Measurements from ENCODE around the gene CCDC192.

The CCDC192 gene

DNA sequence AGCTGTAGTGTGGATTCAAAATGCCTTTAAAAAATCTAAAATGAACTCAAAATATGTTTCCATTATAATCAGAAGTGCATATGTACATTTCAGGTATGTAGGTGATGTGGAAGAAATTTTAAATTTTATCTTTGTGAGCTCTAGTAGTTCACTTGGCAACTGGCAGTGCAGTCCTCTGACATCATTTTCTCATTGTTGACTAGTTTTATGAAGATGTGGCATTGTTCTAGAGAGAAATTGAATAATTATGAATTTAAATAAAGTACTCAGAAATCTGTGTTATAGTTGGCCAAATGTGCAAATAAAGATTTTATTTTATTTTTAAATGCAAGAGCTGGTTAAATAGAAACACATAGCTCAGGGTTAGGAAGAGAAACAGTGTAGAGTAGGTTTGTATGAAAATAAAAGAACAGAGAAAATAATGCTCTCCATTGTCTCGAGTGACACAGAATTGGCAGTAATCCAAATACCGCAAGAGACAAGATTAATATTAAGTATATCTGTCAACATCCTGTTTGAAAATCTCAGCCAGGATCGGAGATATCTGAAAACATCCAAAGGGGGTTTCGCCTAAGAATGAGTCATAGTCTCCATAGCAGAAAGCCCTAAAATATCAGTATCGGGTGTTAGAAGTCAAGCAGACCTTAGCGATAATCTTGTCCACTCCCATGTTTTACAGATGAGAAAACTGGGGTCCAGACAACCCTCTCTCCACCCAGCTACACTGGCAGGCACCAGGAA lies 189.4 kb downstream of the CCDC192 start:
- peak; percentile 64 for DNase-seq

DNA sequence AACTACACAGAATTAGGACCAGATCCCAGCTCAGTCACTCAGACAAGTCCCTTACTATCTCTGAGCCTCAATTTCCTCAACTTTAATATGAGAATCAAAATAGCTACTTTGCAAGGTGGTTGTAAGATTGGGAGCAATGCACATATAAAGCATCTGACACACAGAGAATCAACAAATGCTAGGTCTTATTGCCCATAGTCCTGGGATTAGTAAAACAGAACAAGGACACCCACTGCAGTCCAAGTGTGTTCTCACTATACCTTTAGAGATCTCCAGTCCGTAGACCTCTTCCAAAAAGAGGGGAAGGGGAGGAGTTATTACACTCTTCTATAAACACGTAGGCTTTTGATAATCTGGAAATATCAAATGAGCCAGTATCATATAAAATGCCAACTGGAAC lies 190.0 kb downstream of the CCDC192 start:
- no peak for DNase-seq

DNA sequence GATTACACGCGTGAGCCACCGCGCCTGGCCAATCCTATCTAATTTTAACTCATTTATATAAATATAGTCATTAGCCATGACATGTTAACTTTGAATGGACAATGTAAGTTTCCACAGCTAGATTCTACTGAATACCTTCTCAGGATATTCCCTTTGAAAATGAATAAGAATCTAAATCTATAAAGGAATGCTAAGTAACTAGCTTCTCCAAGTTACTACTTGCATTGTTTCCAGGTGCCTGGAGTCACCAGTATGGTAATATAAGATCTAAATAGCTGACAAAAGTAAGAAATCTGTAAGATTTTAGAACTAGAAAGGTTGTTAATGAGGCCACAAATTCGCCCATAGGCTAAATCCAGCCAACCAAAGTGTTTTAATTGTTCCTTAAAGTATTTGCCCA lies 191.3 kb downstream of the CCDC192 start:
- no peak for DNase-seq

DNA sequence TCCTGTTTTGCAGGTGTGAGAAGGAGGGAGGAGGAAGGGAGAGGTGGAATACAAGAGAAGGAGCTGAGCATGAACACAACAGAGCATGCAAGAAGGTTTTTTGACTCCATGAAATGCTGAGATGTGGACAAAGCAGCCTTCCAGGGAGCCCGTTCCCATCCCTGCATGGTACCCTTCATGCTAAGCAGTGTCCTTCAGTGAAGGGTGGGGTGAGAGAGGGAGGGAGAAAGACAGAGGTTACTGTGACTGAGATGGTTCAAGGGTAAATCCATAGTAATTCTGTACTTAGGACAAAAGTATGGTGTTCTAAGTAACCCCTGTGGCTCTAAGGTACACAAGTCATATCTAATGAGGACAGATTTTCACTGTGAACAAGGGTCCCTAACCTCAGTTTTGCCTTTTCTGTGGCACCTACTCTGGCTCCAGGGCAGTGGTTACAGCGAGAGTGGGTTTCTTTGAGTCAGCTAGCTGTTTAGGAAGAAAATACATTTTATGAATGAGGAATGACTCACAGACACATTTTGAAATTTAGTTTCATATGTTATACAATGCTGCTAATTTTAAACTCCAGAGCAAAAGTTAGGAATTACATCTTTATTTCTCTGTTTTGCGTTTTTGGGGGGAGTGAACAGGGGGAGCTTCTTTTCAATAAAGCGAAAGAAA lies 195.5 kb downstream of the CCDC192 start:
- DNase-seq, result no peak

DNA sequence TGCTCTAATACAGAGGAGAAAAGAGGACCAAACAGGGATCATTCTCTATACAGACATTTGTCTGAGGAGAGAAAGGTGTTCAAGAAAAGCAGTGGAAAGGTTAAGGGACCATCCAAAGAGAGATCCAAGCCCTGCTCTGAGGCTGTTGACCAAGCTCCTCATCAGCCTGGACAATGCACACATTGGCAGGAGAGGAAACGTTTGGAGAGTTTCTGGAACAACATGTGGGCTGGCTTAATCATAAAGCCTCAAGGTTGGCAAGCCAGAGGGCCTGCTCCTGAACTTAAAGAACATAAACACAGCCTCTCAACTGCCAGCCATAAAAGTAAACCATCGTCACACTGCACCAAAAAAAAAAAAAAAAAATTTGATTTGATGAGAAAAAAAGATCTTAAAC lies 196.0 kb downstream of the CCDC192 start:
- no peak for DNase-seq

DNA sequence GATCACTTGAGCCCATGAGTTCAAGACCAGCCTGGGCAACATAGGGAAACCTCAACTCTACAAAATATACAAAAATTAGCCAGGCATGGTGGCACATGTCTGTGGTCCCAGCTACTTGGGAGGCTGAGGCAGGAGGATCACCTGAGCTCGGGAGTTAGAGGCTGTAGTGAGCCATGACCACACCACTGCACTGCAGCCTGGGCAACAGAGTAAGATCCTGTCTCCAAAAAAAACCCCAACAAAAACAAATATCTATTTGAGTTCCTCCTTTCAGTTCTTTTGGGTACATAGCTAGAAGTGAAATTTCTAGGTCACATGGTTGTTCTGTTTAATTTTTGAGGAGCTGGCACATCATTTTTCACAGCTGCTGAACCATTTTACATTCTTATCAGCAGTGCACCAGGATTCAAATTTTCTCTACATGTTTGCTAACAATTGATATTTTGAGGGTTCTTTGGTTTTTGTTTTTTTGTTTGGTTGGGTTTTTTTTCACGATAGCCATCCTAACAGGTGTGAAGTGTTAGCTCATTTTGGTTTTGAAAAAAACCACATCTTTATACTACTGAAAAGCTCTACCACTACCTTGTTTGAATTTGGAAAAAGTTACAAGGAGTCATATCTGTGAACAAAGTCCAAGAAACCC lies 203.5 kb downstream of the CCDC192 start:
- no peak for DNase-seq

DNA sequence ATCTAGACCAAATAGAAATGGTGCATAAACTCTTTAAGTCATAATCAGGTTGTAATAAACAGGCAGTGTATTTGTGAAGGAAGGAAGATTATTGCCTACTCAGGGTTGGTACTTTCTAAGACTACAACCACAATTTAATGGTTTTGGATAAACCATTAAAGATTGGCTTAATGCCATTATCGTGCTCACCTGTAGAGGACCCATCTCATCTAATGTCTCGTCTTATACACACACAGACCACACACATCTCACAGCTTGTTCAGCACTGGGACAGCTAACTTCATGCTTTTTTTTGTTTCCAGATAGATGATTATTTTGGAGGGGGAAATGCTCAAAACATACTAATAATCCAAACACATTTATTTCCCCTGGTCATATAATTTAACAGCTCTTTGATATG lies 204.7 kb downstream of the CCDC192 start:
- DNase-seq, result no peak

DNA sequence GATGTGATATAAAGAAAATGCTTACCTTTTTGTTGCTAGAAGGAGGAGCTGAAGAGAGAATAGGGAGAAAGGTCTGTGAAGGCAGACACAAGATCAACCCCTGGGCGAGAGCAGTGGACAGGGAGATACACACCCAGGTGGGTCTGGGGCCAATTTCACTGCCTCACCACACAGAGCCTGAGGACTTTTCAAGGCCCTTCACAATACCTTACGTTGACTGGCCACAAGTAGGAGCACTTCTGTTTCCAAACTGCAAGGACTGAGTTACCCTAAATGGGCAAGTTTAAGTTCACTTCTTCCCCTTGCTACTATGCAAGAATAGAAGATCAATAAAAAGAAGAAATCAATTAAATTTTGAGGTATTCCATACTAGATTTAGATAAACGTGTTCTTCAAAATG lies 205.9 kb downstream of the CCDC192 start:
- DNase-seq, result no peak

DNA sequence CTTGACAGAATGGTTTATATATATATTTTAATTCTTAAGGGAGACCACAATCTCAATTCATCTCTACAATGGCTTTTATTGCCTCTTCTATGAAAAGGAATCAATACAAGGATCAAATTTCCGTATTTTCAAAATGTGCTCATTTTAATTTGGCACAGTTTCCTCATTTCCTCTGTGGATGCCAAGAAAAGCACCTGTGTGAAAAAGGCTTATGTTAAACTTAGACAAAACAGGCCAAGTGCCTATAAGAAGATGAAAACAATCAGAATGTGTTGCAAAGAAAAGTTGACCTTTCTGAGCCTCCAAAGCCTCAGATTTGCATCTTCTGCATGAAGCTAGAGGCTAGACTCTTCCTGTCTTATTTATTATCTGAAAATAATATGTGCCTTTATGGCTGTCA lies 206.6 kb downstream of the CCDC192 start:
- DNase-seq, result no peak

DNA sequence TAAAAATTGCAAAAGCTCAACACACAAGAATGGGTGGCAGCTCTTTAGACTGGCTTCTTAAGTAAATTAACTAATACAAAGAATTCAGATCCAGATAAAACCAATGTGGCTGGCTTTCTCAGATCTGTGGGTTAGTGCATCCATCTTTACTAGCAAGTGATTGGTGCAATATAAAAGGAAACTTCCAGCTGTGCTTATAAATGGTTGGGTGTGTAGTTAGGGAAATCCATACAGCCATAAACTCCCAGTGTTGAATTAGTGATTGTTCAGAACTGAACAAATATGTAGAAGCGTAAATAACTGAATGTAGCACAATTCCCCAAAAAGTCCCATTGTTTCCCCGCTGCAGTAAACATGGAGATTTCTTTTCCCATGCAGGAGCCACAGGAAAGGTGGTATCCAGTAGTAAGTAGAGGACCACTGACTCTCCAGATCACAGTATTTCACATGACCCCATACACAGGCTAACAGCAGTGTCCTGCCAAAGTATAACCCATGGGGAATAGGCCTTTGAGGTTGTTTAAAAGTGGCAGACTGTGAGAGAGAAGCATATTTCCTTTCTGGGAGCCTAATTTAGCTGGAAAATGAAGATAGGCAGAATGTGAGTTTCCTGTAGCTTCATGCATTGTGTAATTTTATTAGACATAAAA lies 207.2 kb downstream of the CCDC192 start:
- DNase-seq, result no peak

DNA sequence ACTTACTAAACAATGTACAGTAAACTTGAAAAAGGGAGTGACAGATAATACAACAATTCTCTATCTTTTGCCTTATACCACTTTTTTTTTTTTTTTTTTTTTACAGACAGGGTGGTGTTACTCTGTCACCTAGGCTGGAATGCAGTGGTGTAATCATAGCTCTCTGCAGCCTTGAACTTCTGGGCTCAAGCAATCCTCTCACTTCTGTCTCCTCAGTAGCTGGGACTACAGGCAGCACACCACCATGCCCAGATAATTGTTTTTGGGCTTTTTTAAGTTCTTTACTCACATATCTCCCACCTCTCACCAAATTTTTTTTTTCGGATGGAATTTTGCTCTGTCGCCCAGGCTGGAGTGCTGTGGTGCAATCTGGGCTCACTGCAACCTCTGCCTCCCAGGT lies 208.4 kb downstream of the CCDC192 start:
- no peak for DNase-seq

DNA sequence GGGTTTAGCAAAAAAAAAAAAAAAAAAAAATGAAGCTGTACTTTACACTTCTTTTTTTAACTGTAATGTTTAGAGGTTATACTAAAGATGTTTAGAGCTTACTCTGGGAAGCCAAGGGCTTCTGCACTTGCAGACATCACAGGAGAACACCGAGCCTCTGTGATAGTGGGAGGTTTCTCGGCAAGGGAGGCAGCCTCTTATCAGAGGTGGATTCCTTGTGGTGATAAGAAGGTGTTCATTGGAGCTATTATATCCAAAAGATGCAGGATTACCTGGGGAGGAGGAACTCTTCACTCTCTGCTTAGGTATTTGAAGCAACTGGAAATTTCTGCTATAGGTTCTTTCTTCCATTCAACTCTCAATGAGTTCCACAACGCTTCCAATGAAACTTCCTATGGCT lies 209.2 kb downstream of the CCDC192 start:
- no peak for DNase-seq

DNA sequence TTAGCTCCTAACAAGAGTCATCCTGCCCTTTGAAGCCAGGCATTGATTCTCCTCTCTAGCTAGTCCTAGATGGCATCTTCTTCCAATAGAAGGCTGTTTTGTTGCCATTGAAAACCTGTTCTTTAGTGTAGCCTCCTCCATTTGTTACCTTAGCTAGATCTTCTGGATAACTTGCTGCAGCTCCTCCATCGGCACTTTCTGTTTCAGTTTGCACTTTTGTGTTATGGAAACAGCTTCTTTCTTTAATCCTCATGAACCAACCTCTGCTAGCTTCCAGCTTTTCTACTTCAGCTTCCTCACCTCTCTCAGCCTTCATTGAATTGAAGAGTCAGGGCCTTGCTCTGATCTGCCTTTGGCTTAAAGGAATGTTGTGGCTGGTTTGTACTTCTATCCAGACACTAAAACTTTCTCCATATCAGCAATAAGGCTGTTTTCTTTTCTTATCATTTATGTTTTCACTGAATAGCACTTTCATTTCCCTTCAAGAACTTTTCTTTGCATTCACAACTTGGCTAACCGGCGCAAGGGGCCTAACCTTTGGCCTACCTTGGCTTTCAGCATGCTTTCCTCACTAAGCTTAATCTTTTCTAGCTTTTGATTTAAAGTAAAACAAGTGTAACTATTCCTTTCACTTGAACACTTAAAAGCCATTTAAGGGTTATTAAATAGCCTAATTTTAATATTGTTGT lies 213.8 kb downstream of the CCDC192 start:
- DNase-seq, result no peak

DNA sequence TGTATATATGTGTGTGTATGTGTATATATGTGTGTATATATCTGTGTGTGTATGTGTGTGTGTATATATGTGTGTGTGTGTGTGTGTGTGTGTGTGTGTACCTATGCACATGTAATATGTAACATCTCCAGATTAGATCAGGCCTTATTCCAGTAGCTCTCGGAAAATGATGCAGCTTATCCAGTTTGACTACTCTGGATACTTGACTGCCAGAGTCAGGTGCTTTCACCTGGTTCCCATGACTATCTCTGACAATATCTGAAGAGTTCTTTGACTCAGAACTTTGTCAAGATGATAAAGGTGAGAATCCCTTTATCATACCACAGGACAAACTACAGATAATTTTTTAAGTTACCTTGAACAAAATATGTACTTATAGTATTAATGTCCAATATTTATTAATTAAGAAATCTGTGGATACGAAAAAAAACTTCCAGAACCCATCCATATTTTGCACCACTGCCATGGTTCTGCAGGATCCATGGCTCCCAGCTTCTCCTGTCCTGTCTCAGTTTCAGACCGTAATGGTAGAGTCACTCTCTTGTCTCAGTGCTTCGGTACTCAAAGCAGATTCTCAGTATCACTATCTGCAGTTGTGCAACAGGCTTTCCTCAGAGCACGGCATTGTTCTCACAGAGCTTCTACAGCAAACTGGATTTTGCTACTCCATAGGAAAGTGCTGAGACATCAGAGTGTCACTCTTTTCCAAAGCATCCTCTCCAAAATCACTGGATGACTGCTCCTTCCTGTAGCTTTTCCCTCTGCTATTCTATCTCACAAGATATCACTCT lies 216.0 kb downstream of the CCDC192 start:
- no peak for DNase-seq

DNA sequence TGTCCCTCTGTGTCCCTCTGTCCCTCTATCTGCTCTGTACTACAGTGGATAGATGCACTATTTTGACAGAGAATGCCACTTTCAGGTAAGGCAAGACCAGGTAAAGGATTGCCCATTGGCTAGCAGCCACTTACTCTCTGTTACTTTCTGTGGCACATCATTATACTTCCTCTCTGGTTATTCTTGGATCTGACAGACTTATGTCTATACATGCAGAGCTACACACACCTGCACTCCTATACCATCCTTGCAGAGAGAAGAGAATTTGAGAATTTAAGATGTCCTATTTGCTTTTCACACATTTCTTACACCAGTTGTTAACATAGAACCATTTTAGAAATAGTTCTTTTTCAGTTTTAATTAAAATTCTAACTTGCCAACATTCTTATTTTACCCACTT lies 216.6 kb downstream of the CCDC192 start:
- DNase-seq, result no peak

DNA sequence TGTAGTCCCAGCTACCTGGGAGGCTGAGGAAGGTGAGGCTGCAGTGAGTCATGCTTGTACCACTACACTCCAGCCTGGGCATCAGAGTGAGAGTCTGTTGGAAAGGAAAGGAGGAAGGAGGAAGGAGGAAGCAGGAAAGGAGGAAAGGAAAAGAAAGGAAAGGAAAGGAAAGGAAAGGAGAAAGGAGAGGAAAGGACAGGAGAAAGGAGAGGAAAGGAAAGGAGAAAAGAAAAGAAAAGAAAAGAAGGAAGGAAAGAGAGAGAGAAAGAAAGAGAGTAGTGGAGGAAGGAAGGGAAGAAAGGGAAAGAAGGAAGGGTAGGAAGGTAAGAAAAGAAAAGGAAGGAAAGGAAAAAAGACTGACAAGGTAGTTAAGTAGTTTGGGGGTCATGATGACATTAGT lies 217.7 kb downstream of the CCDC192 start:
- no peak for DNase-seq

DNA sequence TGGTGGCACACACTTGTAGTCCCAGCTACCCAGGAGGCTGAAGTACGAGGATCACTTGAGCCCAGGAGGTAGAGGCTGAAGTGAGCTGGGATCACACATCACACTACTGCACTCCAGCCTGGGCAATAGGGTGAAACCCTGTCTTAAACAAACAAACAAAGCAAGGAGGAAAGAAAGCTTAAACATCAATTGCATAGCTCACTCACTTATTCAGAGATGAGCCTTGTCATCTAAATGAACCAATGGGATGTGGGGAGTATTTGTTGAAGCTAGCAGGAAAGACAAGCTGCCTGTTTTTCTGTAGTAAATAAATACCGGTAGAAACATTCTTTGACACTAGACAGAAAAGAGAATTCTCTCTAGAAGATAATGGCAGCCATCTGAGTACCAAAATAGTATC lies 219.4 kb downstream of the CCDC192 start:
- DNase-seq, result no peak

DNA sequence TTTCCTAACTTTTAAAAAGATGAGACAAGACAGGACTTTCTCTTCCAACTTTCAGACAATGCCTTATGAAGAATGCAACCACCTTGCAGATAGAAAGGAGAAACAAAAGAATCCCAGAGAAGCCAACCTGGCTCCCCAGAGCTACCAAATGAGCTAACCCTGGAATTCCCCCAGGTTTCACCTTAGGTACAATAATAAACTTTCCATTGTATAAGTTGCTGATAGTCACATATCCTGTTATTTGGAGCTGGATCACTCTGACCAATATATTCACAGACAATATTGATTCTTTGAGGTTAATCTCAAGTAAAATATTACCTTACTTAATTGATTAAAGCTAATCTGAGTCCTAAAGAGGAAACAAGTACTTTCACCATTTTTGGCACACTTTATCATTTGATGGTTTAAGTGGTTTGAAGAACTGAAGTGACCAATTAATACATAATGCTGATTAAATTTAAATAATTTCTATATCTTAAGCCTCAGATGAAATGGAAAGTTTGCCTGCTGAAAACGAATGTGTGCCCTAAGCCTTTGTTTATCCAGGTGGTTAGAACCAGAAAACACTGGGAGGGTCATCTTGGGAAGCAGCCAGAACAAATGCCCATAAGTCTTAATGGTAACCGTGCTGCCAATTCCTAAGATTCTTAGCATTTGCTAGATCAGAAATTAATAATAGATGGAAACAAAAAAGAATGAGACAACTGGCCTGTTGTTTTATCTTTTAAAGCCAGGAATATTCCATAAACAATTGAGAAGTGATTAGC lies 220.8 kb downstream of the CCDC192 start:
- DNase-seq, result no peak

DNA sequence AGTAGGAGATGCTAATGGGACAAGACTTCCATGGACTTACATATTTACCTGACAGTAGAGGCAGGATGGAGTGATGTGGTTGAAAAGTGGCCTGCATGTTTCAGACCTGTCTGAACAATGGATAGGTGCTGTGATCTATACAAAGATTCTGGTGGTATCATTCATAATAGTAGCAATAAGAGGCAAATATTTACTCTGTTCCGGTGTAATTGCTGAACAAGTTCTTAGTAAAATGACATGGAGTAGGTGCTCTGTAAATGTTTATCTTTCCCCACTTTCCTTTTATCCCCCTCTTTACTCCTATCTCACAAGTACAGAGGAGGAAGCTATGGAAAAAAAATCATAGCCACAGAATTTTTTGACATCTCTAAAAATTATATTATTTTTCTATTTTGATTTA lies 221.4 kb downstream of the CCDC192 start:
- DNase-seq, result no peak

DNA sequence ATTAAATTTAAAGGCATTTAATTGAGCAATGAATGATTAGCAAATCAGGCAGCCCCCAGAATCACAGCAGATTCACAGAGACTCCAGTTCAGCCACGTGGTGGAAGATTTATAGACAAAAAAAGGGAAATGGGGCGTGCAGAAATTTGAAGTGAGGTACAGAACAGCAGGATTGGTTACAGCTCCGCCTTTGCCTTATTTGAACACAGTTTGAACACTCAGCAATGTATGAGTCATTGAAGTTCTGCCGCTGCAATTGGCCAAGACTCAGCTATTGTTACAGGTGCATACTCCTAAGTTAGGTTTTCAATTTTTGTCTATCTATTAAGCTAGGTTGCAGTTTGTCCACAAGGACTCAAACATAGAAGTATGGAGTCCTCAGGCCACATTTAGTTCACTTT lies 222.7 kb downstream of the CCDC192 start:
- DNase-seq, result no peak

DNA sequence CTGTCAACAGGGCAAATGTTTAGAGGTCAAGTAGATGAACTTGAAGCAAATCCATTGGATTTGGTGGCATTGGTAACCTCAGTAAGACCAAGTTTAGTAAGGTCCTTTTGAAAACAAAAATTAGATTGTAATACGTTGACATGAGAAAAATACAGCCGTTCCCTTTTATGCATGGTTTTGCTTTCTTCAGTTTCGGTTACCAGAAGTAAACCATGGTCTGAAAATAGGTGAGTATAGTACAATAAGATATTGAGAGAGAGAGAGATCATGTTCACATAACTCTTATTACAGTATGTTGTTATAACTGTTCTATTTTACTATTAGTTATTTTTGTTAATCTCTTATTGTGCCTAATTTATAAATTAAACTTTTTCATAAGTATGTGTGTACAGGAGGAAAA lies 223.8 kb downstream of the CCDC192 start:
- DNase-seq, result no peak

DNA sequence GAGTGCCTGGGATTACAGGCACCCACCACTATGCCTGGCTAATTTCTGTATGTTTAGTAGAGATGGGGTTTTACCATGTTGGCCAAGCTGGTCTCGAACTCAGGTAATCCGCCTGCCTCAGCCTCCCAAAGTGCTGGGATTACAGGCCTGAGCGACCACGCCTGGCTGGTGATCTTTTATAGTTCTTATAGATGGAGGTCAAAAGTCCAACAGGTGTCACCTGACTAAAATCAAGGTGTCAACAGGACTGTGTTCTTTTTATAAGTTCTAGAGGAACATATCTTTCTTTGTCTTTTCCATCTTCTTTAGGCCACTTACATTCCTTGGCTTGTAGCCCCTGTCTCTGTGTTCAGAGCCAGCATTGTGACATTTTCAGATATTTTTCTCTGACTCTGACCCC lies 224.9 kb downstream of the CCDC192 start:
- no peak for DNase-seq

Measured in eye (tissue), 1 donor.